IMR-90 (cell line): Measurements from ENCODE around the gene ASB3. TPM values are rescaled to one million over a fixed set of nuclear protein-coding genes. Genes with fewer than 3 reads are reported as not detected.

ENCODE experiments used
- ATAC-seq: fragments of 200-7000 bp; cut with Tn5 transposase; 2 replicates; pipeline ENCODE4 v1.9.1; 2020; ENCODE audit warnings: low read depth, mild to moderate bottlenecking, moderate library complexity
- BruUV-seq: library from RNA; stranded (reverse); fragments of 400-500 nt; replicated peaks from 2 replicates; lab custom pipeline; 2021; lab: Mats Ljungman, UMichigan
- CTCF ChIA-PET: fragments of 300-600 bp; formaldehyde crosslinking; extraction: SDS; loops from one replicate; lab custom pipeline; 2021; ENCODE audit warnings: antibody characterized with exemption; lab: Yijun Ruan, JAX
- POLR2A ChIA-PET: fragments of 300-600 bp; sonication (Branson Sonifier 250); formaldehyde crosslinking; loops from one replicate; lab custom pipeline; 2022; ENCODE audit warnings: antibody characterized with exemption; ENCODE audit not compliant: unreplicated experiment; lab: Charles Lee
- DNase-seq: peaks from one replicate; pipeline ENCODE4 v3.0.0; 2013
- H2AFZ ChIP-seq: replicated peaks from 2 replicates; pipeline ENCODE3; 2013; ENCODE audit warnings: low read length, mild to moderate bottlenecking; ENCODE audit not compliant: poor library complexity
- H2AK5ac ChIP-seq: 2 replicates; pipeline ENCODE4 v1.6.1; 2013; ENCODE audit warnings: low read depth, low read length, inconsistent platforms
- H2AK9ac ChIP-seq: replicated peaks from 2 replicates; pipeline ENCODE3; 2013; ENCODE audit warnings: mild to moderate bottlenecking, low read depth, low read length, moderate library complexity; ENCODE audit not compliant: poor library complexity
- H2BK120ac ChIP-seq: 2 replicates; pipeline ENCODE4 v1.6.1; 2013; ENCODE audit warnings: low read depth, low read length, inconsistent platforms
- H2BK15ac ChIP-seq: 3 replicates; pipeline ENCODE4 v1.6.1; 2013; ENCODE audit warnings: low read depth, low read length, inconsistent platforms
- H2BK20ac ChIP-seq: 2 replicates; pipeline ENCODE4 v1.6.1; 2013; ENCODE audit warnings: low read depth, mild to moderate bottlenecking, inconsistent platforms, low read length, moderate library complexity
- H2BK5ac ChIP-seq: 2 replicates; pipeline ENCODE4 v1.6.1; 2013; ENCODE audit warnings: mild to moderate bottlenecking, low read depth, low read length, inconsistent platforms; ENCODE audit not compliant: poor library complexity, severe bottlenecking
- H3K14ac ChIP-seq: replicated peaks from 2 replicates; pipeline ENCODE4 v1.6.1; 2013; ENCODE audit warnings: low read depth, low read length, inconsistent platforms
- H3K18ac ChIP-seq: 2 replicates; pipeline ENCODE4 v1.6.1; 2013; ENCODE audit warnings: low read depth, low read length, control low read depth
- H3K23ac ChIP-seq: 2 replicates; pipeline ENCODE4 v1.6.1; 2013; ENCODE audit warnings: low read depth, low read length, inconsistent platforms
- H3K27ac ChIP-seq: 2 replicates; pipeline ENCODE4 v1.5.1; 2013; ENCODE audit warnings: mild to moderate bottlenecking, control low read depth, low read length; ENCODE audit not compliant: insufficient read depth
- H3K27me3 ChIP-seq: 2 replicates; pipeline ENCODE4 v1.6.1; 2013; ENCODE audit warnings: low read length; ENCODE audit not compliant: control insufficient read depth, insufficient read depth
- H3K36me3 ChIP-seq: 2 replicates; pipeline ENCODE4 v1.6.1; 2013; ENCODE audit warnings: low read length, mixed read lengths; ENCODE audit not compliant: control insufficient read depth, insufficient read depth
- H3K4ac ChIP-seq: 2 replicates; pipeline ENCODE4 v1.6.1; 2013; ENCODE audit warnings: low read depth, low read length, inconsistent platforms
- H3K4me1 ChIP-seq: 2 replicates; pipeline ENCODE4 v1.6.1; 2013; ENCODE audit warnings: low read length, mixed read lengths; ENCODE audit not compliant: control insufficient read depth, insufficient read depth
- H3K4me2 ChIP-seq: 2 replicates; pipeline ENCODE4 v1.6.1; 2013; ENCODE audit warnings: low read depth, mild to moderate bottlenecking, control low read depth, low read length, moderate library complexity
- H3K4me3 ChIP-seq: 2 replicates; pipeline ENCODE4 v1.5.1; 2013; ENCODE audit warnings: low read depth, mild to moderate bottlenecking, control low read depth, low read length, moderate library complexity; ENCODE audit not compliant: insufficient read depth
- H3K56ac ChIP-seq: 2 replicates; pipeline ENCODE4 v1.6.1; 2013; ENCODE audit warnings: low read length, inconsistent platforms; ENCODE audit not compliant: insufficient read depth; ENCODE audit errors: extremely low read depth
- H3K79me1 ChIP-seq, 2 experiments: 2 replicates each; pipeline ENCODE4 v1.6.1; 2013; ENCODE audit warnings: low read length in 2 of 2, inconsistent platforms in 1 of 2, low read depth in 1 of 2
- H3K9ac ChIP-seq: 2 replicates; pipeline ENCODE4 v1.6.1; 2013; ENCODE audit warnings: low read depth, low read length, control low read depth
- H3K9me1 ChIP-seq: 2 replicates; pipeline ENCODE4 v1.6.1; 2013; ENCODE audit warnings: low read length, inconsistent platforms; ENCODE audit not compliant: insufficient read depth
- H3K9me3 ChIP-seq: 2 replicates; pipeline ENCODE4 v1.6.1; 2013; ENCODE audit warnings: low read length; ENCODE audit not compliant: control insufficient read depth, insufficient read depth
- H4K20me1 ChIP-seq: 2 replicates; pipeline ENCODE4 v1.6.1; 2013; ENCODE audit warnings: low read length, inconsistent platforms; ENCODE audit not compliant: insufficient read depth
- H4K5ac ChIP-seq: 2 replicates; pipeline ENCODE4 v1.6.1; 2013; ENCODE audit warnings: mild to moderate bottlenecking, low read depth, low read length, control low read depth
- H4K8ac ChIP-seq, 2 experiments: 2 replicates each; pipeline ENCODE4 v1.6.1; 2013; ENCODE audit warnings: low read depth in 2 of 2, low read length in 2 of 2, control low read depth in 1 of 2, inconsistent platforms in 1 of 2
- H4K91ac ChIP-seq: 2 replicates; pipeline ENCODE4 v1.6.1; 2013; ENCODE audit warnings: low read depth, low read length, inconsistent platforms; ENCODE audit not compliant: insufficient read depth
- CEBPB ChIP-seq: IDR thresholded peaks from 2 replicates; pipeline ENCODE4 v1.6.1; 2012; ENCODE audit warnings: low read depth, low read length, improper control_type of control experiment
- CTCF ChIP-seq: conservative IDR thresholded peaks from 2 replicates; pipeline ENCODE4 v1.5.1; 2012; ENCODE audit warnings: mild to moderate bottlenecking, low read depth, low read length, improper control_type of control experiment
- MAFK ChIP-seq: IDR thresholded peaks from 2 replicates; pipeline ENCODE4 v1.6.1; 2012; ENCODE audit warnings: low read depth, low read length, improper control_type of control experiment
- MAZ ChIP-seq: IDR thresholded peaks from 2 replicates; pipeline ENCODE4 v1.6.1; 2012; ENCODE audit warnings: low read depth, mild to moderate bottlenecking, low read length, improper control_type of control experiment, moderate library complexity, borderline replicate concordance
- MXI1 ChIP-seq: IDR thresholded peaks from 2 replicates; pipeline ENCODE4 v1.6.1; 2012; ENCODE audit warnings: low read depth, mild to moderate bottlenecking, low read length, moderate library complexity, borderline replicate concordance
- NFE2L2 ChIP-seq: fragments of 150-350 bp; IDR thresholded peaks from 2 replicates; pipeline ENCODE4 v1.6.1; 2016; ENCODE audit warnings: low read depth, mild to moderate bottlenecking, low read length
- POLR2A ChIP-seq: IDR thresholded peaks from 2 replicates; pipeline ENCODE4 v1.6.1; 2012; ENCODE audit warnings: mild to moderate bottlenecking, low read depth, low read length
- RAD21 ChIP-seq: IDR thresholded peaks from 2 replicates; pipeline ENCODE4 v1.6.1; 2012; ENCODE audit warnings: low read length, improper control_type of control experiment
- RCOR1 ChIP-seq: IDR thresholded peaks from 2 replicates; pipeline ENCODE4 v1.6.1; 2012; ENCODE audit warnings: mild to moderate bottlenecking, low read length, improper control_type of control experiment; ENCODE audit not compliant: insufficient replicate concordance
- RFX5 ChIP-seq: IDR thresholded peaks from 2 replicates; pipeline ENCODE4 v1.8.0; 2012; ENCODE audit warnings: low read depth, mild to moderate bottlenecking, low read length, moderate library complexity
- WGBS, 2 experiments: methylation state at CpG; one replicate each; pipeline versions ENCODE4 v1.1.5 to v1.1.7; 2013; ENCODE audit warnings: missing lambda C conversion rate in 2 of 2; ENCODE audit not compliant: insufficient read length in 1 of 2; ENCODE audit errors: extremely low coverage in 2 of 2; 5-methylcytosine and 5-hydroxymethylcytosine counted together
- dilution Hi-C: fragments of 300-500 bp; cut with HindIII; formaldehyde crosslinking; loops from one replicate; pipeline ENCODE4 v1.14.3; 2018; ENCODE audit warnings: low sequenced_read_pairs; ENCODE audit not compliant: unreplicated experiment
- in situ Hi-C: fragments of 300-500 bp; cut with MboI; formaldehyde crosslinking; loops from 3 replicates; pipeline ENCODE4 v1.14.3; 2019; ENCODE audit warnings: low sequenced_read_pairs, inconsistent platforms, mixed read lengths
- intact Hi-C: fragments of 100-400 bp; cut with micrococcal nuclease; formaldehyde crosslinking; loops from 2 replicates; pipeline ENCODE4 v1.10.0; 2022
- polyA plus RNA-seq, 3 experiments: library from polyadenylated mRNA; depleted of rRNA; stranded (reverse); fragments of >200 nt; gene quantifications; 2 replicates each; pipeline ENCODE4 v1.2.3, GENCODE V29; 2012; ENCODE audit warnings: low replicate concordance in 1 of 3
- total RNA-seq: library from RNA; depleted of rRNA; stranded (reverse); fragments of >200 nt; gene quantifications from 2 replicates; pipeline ENCODE4 v1.2.3, GENCODE V29; 2012

ASB3 gene
- total and polyA plus RNA-seq, 2 of the 4 experiments (the other 2 are of a cell fraction) = 19.2 to 36.2 TPM

- no peak overlapping the region for H2AK5ac ChIP-seq
- WGBS, 2 experiments = no CpG with 5 or more reads among the region's 3 CpGs
- no peak overlapping the region for H4K5ac ChIP-seq
- H4K91ac ChIP-seq = no peak overlapping the region
- in situ Hi-C loops (no loop called here), intact Hi-C loops (no loop called here), dilution Hi-C loops (no loop called here)
- TF ChIP-seq RFX5 (no peak), MAZ (no peak), CTCF (no peak), NFE2L2 (no peak), RAD21 (no peak), MXI1 (no peak), POLR2A (no peak), CEBPB (no peak), MAFK (no peak), RCOR1 (no peak)
- H2BK5ac ChIP-seq = no peak overlapping the region
- no peak overlapping the region for H3K56ac ChIP-seq
- no peak overlapping the region for H2BK15ac ChIP-seq
- H3K4ac ChIP-seq = no peak overlapping the region
- ChIA-PET CTCF (interaction anchor here (0.7 kb wide), 1 partner anchor 763 kb away, joined by 4 read pairs; no protein-coding TSS in a partner anchor), POLR2A (no interaction called here)
- H3K9ac ChIP-seq = no peak overlapping the region
- H3K9me1 ChIP-seq = 0 out of 2 replicates have a peak, but pooled peaks cover 3% of the 10 kb centered on the region
- peaks cover 14% of the 10 kb centered on the region for H3K36me3 ChIP-seq
- no peak for ATAC-seq
- no peaks in the 10 kb centered on the region for H3K9me3 ChIP-seq
- no peak for DNase-seq
- no TSS peak for BruUV-seq
- peaks cover 5 to 35% of the 10 kb centered on the region in 2 experiments; a peak in 3 of 4 replicates for H3K79me1 ChIP-seq
- H2BK120ac ChIP-seq = no peak overlapping the region
- H3K4me1 ChIP-seq = peaks cover 3% of the 10 kb centered on the region
- no peaks in the 10 kb centered on the region for H3K27me3 ChIP-seq
- no peak overlapping the region for H3K23ac ChIP-seq
- H2AK9ac ChIP-seq = no peak overlapping the region
- no peak overlapping the region for H2BK20ac ChIP-seq
- H3K18ac ChIP-seq = no peak overlapping the region
- H3K14ac ChIP-seq = no peak overlapping the region
- peaks cover 22% of the 10 kb centered on the region for H4K20me1 ChIP-seq
- no peak overlapping the region for H2AFZ ChIP-seq
- no peak overlapping the region for H4K8ac ChIP-seq
- H3K4me2 ChIP-seq = no peak overlapping the region
- no peak overlapping the region for H3K4me3 ChIP-seq
- H3K27ac ChIP-seq = no peak overlapping the region
Observed at GRCh38 chr2:53793821-53794220, 7.1 kb upstream of the ASB3 start.
